ENCODE measurements around the gene OR2S2.

DNA sequence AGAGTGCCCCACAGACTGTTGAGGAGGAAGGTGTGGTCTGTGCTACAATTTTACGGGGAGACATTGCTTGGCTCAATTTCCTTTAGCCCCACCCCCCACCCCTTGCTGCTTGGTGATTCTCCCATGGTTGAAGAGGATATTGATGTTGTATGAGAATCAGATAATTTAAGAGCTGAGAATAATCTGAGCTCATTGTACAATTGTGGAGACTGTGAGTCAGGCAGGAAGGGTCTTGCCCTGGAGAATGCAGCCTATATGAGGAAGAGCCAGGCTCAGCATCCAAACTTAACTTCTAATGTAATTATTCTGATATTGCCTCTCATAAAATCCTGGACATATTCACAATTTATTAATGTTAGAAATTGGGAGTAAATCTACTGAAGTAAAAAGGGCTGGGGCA lies 26.1 kb upstream of the OR2S2 start:
- TF ChIP-seq RXRA (IDR thresholded peaks at IDR 0.05; ENCODE audit: insufficient read depth, low read depth, low read length) (no peak), POLR2A (IDR thresholded peaks at IDR 0.05; ENCODE audit: control extremely low read depth in 1 of 2, low read depth in 2 of 2, low read length in 2 of 2) (no peak), EZH2 (IDR thresholded peaks at IDR 0.05; ENCODE audit: low read depth, low read length, severe bottlenecking) (no peak), CHD2 (IDR thresholded peaks at IDR 0.05; ENCODE audit: low read length) (no peak)
- TF ChIP-seq, protein P1, sequence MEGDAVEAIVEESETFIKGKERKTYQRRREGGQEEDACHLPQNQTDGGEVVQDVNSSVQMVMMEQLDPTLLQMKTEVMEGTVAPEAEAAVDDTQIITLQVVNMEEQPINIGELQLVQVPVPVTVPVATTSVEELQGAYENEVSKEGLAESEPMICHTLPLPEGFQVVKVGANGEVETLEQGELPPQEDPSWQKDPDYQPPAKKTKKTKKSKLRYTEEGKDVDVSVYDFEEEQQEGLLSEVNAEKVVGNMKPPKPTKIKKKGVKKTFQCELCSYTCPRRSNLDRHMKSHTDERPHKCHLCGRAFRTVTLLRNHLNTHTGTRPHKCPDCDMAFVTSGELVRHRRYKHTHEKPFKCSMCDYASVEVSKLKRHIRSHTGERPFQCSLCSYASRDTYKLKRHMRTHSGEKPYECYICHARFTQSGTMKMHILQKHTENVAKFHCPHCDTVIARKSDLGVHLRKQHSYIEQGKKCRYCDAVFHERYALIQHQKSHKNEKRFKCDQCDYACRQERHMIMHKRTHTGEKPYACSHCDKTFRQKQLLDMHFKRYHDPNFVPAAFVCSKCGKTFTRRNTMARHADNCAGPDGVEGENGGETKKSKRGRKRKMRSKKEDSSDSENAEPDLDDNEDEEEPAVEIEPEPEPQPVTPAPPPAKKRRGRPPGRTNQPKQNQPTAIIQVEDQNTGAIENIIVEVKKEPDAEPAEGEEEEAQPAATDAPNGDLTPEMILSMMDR (IDR thresholded peaks at IDR 0.05; ENCODE audit: control extremely low read depth in 1 of 3, insufficient read depth in 1 of 3, low read depth in 1 of 3, low read length in 3 of 3), result no peak

Measured in H1 (cell line).